ENCODE measurements around the gene MUC16. TPM values are rescaled to one million over a fixed set of nuclear protein-coding genes. Genes with fewer than 3 reads are reported as not detected.
"Not testable (repeated sequence)": the region's sequence is repeated elsewhere in the genome, so short reads cannot be mapped to it uniquely, and the experiment has no call there.

MUC16 gene
- total RNA-seq, 1 experiment from 2014 or later: 0.04 TPM

DNA sequence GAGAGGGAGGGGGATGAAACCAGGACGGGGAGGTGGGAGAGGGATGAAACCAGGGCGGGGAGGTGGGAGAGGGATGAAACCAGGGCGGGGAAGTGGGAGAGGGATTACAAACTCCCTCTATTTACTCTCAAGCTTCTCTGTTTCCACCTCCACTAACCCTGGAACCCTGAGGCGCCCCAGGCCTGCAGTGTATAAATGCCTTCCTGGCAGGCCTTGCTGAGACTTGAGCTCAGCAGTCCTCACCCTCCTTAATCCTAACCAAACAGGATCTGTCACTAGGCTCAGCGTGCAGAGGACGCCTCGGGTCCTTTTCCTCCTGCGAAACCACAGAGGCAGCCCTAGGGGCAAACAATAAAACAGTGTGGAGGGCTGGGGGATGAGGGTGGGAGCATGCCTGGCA is 44.6 kb upstream of the MUC16 start (continued):
- TF ChIP-seq, protein P1, sequence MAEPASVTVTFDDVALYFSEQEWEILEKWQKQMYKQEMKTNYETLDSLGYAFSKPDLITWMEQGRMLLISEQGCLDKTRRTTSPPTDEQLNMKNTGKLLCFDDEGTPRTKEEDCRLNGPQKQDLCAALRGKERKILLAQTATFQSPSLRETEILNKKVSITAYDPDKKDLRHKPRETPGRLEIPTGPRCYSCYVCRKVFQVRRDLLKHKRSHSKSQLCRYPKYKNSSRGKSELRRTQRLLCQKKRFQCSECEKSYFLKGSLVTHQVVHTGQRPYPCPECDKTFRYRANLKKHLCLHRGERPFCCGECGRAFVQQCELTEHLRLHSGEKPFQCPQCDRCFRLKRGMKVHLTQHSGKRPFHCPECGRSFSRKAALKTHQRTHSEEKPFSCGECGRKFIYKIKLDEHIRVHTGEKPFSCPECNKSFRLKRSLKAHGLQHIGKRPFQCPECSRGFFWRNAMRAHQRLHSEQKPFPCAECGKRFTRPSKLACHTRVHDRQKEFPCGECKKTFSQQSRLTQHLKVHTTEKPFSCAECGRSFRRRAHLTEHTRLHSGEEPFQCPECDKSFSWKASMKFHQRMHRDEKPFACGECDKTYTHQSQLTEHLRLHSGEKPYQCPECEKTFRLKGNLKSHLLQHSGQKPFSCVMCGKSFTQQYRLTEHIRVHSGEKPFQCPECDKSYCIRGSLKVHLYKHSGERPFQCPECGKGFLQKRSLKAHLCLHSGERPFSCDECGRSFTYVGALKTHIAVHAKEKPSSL (CRISPR knock-in tag; conservative IDR thresholded peaks at IDR 0.05): no peak
- TF ChIP-seq EMX1 (CRISPR knock-in tag; IDR thresholded peaks at IDR 0.05): no peak

DNA sequence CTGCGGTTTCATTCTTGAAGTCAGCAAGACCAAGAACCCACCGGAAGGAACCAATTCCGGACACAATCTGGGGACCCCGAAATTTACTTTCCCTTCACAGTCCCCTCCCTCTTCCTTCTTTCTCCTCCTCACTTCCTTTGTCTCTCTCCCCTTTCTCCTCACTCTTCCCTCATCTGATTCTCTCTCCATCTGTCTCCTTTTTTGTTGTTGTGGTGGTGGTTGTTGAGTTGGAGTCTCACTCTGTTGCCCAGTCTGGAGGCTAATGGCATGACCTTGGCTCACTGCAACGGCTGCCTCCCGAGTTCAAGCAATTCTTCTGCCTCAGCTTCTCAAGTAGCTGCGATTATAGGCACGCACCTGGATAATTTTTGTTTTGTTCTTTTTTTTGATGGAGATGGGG is 44.0 kb upstream of the MUC16 start:
- Mint-ChIP-seq H3K27me3 (ENCODE audit: low read depth) (peaks cover 4% of the 10 kb centered on the region; the same call in 1 of the 2 replicates), H3K36me3 (peaks cover 7% of the 10 kb centered on the region; the same call in 1 of the 2 replicates), H3K27ac (peak overlapping the region; percentile 26; the same call in 1 of the 2 replicates), H3K9me3 (peaks cover 12% of the 10 kb centered on the region), H3K4me3 (no peak overlapping the region), H3K4me1 (peaks cover 23% of the 10 kb centered on the region)
- ChIA-PET POLR2A (interaction anchor here (0.6 kb wide), 2 partner anchors 16 to 25 kb away, joined by 3 to 6 read pairs; no protein-coding TSS in a partner anchor), CTCF (interaction anchor here (0.7 to 1.1 kb wide), 2 partner anchors 356 to 439 kb away, joined by 3 read pairs; partner anchors contain the start of gene ACTL9)
- ATAC-seq: no peak
- no peak for DNase-seq (ENCODE audit: low spot score)
- TF ChIP-seq ZNF121 (CRISPR knock-in tag; IDR thresholded peaks at IDR 0.05) (peak; percentile 73; the same call in 1 of the 2 replicates), IRF2 (CRISPR knock-in tag; IDR thresholded peaks at IDR 0.05; ENCODE audit: borderline replicate concordance, low read depth) (no peak), NR2C2 (CRISPR knock-in tag; IDR thresholded peaks at IDR 0.05) (no peak), CREM (CRISPR knock-in tag; IDR thresholded peaks at IDR 0.05) (no peak)
- TF ChIP-seq, protein P2, sequence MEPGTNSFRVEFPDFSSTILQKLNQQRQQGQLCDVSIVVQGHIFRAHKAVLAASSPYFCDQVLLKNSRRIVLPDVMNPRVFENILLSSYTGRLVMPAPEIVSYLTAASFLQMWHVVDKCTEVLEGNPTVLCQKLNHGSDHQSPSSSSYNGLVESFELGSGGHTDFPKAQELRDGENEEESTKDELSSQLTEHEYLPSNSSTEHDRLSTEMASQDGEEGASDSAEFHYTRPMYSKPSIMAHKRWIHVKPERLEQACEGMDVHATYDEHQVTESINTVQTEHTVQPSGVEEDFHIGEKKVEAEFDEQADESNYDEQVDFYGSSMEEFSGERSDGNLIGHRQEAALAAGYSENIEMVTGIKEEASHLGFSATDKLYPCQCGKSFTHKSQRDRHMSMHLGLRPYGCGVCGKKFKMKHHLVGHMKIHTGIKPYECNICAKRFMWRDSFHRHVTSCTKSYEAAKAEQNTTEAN (CRISPR knock-in tag; IDR thresholded peaks at IDR 0.05): no peak
- TF ChIP-seq, protein P3, sequence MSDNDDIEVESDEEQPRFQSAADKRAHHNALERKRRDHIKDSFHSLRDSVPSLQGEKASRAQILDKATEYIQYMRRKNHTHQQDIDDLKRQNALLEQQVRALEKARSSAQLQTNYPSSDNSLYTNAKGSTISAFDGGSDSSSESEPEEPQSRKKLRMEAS (CRISPR knock-in tag; IDR thresholded peaks at IDR 0.05): no peak

DNA sequence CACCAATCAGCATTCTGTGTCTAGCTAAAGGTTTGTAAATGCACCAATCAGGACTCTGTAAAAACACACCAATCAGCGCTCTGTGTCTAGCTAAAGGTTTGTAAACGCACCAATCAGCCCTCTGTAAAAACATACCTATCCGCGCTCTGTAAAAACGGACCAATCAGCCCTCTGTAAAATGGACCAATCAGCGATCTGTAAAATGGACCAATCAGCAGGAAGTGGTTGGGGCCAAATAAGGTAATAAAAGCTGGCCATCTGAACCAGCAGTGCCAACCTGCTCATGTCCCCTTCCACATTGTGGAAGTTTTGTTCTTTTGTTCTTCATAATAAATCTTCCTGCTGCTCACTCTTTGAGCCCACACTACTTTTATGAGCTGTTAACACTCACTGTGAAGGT is 43.5 kb upstream of the MUC16 start:
- POLR2A ChIA-PET: not testable (repeated sequence)
- CTCF ChIA-PET: interaction anchor here (0.7 kb wide), 1 partner anchor 438 kb away, joined by 3 read pairs; no protein-coding TSS in a partner anchor
- H3K9me3 Mint-ChIP-seq: peaks cover 12% of the 10 kb centered on the region

DNA sequence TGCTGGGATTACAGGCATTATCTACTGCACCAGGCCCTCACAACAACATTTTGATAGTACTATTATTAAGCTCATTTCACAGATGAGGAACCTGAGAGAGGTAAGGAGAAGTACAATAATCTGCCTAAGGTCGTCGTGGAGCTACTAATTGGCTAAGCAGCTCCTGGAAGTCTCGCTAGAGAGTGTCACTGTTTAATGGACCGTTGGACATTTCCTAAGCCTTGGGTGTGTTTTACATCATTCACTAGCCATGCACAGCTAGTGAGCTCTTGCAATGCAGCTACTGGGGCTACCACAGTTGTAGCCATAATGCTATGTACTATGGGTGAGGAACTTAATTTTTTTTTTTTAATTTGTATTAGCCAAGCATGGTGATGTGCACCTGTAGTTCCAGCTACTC is 42.7 kb upstream of the MUC16 start:
- Mint-ChIP-seq H3K27ac (no peak overlapping the region), H3K4me1 (peaks cover 23% of the 10 kb centered on the region), H3K9me3 (peaks cover 12% of the 10 kb centered on the region), H3K4me3 (no peak overlapping the region), H3K27me3 (ENCODE audit: low read depth) (peaks cover 4% of the 10 kb centered on the region; the same call in 1 of the 2 replicates), H3K36me3 (peaks cover 7% of the 10 kb centered on the region; the same call in 1 of the 2 replicates)
- POLR2A ChIA-PET: no interaction called here
- TF ChIP-seq, protein P4, sequence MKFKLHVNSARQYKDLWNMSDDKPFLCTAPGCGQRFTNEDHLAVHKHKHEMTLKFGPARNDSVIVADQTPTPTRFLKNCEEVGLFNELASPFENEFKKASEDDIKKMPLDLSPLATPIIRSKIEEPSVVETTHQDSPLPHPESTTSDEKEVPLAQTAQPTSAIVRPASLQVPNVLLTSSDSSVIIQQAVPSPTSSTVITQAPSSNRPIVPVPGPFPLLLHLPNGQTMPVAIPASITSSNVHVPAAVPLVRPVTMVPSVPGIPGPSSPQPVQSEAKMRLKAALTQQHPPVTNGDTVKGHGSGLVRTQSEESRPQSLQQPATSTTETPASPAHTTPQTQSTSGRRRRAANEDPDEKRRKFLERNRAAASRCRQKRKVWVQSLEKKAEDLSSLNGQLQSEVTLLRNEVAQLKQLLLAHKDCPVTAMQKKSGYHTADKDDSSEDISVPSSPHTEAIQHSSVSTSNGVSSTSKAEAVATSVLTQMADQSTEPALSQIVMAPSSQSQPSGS (CRISPR knock-in tag; IDR thresholded peaks at IDR 0.05; ENCODE audit: borderline replicate concordance, low read depth): no peak
- TF ChIP-seq, protein P5, sequence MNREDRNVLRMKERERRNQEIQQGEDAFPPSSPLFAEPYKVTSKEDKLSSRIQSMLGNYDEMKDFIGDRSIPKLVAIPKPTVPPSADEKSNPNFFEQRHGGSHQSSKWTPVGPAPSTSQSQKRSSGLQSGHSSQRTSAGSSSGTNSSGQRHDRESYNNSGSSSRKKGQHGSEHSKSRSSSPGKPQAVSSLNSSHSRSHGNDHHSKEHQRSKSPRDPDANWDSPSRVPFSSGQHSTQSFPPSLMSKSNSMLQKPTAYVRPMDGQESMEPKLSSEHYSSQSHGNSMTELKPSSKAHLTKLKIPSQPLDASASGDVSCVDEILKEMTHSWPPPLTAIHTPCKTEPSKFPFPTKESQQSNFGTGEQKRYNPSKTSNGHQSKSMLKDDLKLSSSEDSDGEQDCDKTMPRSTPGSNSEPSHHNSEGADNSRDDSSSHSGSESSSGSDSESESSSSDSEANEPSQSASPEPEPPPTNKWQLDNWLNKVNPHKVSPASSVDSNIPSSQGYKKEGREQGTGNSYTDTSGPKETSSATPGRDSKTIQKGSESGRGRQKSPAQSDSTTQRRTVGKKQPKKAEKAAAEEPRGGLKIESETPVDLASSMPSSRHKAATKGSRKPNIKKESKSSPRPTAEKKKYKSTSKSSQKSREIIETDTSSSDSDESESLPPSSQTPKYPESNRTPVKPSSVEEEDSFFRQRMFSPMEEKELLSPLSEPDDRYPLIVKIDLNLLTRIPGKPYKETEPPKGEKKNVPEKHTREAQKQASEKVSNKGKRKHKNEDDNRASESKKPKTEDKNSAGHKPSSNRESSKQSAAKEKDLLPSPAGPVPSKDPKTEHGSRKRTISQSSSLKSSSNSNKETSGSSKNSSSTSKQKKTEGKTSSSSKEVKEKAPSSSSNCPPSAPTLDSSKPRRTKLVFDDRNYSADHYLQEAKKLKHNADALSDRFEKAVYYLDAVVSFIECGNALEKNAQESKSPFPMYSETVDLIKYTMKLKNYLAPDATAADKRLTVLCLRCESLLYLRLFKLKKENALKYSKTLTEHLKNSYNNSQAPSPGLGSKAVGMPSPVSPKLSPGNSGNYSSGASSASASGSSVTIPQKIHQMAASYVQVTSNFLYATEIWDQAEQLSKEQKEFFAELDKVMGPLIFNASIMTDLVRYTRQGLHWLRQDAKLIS (CRISPR knock-in tag; IDR thresholded peaks at IDR 0.05; ENCODE audit: borderline replicate concordance): no peak
- TF ChIP-seq, protein P6, sequence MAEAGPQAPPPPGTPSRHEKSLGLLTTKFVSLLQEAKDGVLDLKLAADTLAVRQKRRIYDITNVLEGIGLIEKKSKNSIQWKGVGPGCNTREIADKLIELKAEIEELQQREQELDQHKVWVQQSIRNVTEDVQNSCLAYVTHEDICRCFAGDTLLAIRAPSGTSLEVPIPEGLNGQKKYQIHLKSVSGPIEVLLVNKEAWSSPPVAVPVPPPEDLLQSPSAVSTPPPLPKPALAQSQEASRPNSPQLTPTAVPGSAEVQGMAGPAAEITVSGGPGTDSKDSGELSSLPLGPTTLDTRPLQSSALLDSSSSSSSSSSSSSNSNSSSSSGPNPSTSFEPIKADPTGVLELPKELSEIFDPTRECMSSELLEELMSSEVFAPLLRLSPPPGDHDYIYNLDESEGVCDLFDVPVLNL (CRISPR knock-in tag; IDR thresholded peaks at IDR 0.05; ENCODE audit: borderline replicate concordance, low read depth): no peak
- TF ChIP-seq GTF2I (CRISPR knock-in tag; conservative IDR thresholded peaks at IDR 0.05): no peak
- TF ChIP-seq, protein P7, sequence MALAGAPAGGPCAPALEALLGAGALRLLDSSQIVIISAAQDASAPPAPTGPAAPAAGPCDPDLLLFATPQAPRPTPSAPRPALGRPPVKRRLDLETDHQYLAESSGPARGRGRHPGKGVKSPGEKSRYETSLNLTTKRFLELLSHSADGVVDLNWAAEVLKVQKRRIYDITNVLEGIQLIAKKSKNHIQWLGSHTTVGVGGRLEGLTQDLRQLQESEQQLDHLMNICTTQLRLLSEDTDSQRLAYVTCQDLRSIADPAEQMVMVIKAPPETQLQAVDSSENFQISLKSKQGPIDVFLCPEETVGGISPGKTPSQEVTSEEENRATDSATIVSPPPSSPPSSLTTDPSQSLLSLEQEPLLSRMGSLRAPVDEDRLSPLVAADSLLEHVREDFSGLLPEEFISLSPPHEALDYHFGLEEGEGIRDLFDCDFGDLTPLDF (CRISPR knock-in tag; IDR thresholded peaks at IDR 0.05): no peak
- TF ChIP-seq NR1H2 (CRISPR knock-in tag; IDR thresholded peaks at IDR 0.05): no peak
- TF ChIP-seq, protein P8, sequence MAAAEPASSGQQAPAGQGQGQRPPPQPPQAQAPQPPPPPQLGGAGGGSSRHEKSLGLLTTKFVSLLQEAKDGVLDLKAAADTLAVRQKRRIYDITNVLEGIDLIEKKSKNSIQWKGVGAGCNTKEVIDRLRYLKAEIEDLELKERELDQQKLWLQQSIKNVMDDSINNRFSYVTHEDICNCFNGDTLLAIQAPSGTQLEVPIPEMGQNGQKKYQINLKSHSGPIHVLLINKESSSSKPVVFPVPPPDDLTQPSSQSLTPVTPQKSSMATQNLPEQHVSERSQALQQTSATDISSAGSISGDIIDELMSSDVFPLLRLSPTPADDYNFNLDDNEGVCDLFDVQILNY (CRISPR knock-in tag; IDR thresholded peaks at IDR 0.05): no peak
- DNase-seq (ENCODE audit: low spot score) (no peak), ATAC-seq (no peak)
- CTCF ChIA-PET: interaction anchor here (1.2 to 1.4 kb wide), 2 partner anchors 17 to 398 kb away, joined by 3 to 7 read pairs; no protein-coding TSS in a partner anchor

More for the DNA sequence above, 43.5 kb upstream of the MUC16 start:
- peak; percentile 65 for TF ChIP-seq NFYB (CRISPR knock-in tag; conservative IDR thresholded peaks at IDR 0.05; ENCODE audit: low read depth)
- not testable (repeated sequence) for H3K27ac Mint-ChIP-seq; H3K4me3 Mint-ChIP-seq; H3K36me3 Mint-ChIP-seq; DNase-seq (ENCODE audit: low spot score); H3K27me3 Mint-ChIP-seq (ENCODE audit: low read depth); ATAC-seq
- peaks cover 23% of the 10 kb centered on the region for H3K4me1 Mint-ChIP-seq
